HG02642 (cell line): ENCODE measurements around the gene MYOM1.

Experiments
- ATAC-seq: cut with Tn5 transposase; IDR thresholded peaks from one replicate; pipeline ENCODE4 v1.9.1; 2021; ENCODE audit warnings: mild to moderate bottlenecking; ENCODE audit not compliant: unreplicated experiment, poor library complexity

Gene MYOM1

GRCh38 chr18:3250237-3251107, 30.7 kb upstream of the MYOM1 start:
- no peak for ATAC-seq

DNA sequence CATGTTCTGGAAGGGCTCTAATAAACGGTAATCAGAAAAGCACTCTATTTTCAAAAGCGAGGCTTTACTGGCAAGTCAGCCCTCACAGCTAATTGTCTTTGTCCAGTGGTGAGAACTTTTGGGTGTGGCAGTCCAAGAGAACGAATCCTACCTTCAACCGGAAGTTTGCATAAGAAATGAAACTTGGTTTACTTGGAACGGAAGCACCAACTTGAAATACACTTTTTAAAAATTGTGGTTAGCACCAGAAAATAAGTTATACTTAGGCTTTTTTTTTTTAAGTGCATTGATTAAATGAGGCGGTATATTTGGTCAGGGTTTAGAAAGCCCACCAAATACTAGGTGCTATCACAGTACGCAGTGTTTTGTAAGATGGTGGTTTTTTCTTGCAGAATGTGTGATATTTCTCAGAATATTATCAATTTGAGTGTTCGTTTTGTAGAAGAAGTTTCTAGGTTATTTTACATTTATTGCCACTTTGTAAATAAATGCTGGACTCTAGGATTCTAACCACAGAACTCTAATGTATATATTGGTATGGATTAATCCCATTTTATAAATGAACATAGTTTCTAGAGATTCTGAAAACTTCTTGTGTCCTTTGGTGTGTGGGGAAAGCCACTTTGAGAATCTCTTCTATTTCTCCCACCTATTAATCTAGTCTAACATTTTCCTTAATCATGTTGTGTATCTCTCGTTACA, 29.0 kb upstream of the MYOM1 start:
- ATAC-seq: no peak

DNA sequence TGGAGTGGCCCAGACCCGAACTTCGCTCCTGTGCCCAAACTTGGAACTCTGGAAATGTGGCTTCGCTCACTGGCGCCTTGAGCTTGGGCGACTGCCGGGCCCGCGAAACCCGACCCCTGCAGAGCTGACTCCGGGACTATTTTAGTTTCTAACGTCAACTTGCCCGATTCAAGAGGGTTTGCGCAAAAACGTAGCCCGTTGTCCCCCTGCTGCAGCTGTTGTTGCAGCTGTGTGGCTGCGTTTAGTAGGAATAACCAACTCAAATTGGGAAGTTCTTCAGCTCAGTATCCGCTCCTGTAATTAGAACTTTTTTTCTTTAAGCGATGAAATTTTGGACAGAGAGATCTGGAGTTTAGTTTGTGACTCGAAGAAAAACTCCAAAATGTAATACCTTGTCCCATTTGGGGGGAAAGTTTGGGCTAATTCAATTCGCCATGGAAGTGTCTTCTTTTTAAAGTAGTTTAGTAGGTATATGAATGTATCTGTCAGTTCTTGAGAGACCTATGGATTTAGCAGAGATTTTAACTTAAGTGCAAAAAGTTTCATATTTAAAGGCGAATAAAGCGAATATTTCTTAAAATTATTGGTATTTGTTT, 28.4 kb upstream of the MYOM1 start:
- no peak for ATAC-seq

GRCh38 chr18:3247240-3248061, 27.7 kb upstream of the MYOM1 start, which contains the start of gene MYL12A:
TSS of gene MYL12A (plus strand) at chr18:3247801. CDS start at chr18:3253248, 5,447 bp downstream.
- ATAC-seq: peak; percentile 89

- peak; percentile 0 for ATAC-seq
Observed at GRCh38 chr18:3246635-3247239, 27.0 kb upstream of the MYOM1 start.

DNA sequence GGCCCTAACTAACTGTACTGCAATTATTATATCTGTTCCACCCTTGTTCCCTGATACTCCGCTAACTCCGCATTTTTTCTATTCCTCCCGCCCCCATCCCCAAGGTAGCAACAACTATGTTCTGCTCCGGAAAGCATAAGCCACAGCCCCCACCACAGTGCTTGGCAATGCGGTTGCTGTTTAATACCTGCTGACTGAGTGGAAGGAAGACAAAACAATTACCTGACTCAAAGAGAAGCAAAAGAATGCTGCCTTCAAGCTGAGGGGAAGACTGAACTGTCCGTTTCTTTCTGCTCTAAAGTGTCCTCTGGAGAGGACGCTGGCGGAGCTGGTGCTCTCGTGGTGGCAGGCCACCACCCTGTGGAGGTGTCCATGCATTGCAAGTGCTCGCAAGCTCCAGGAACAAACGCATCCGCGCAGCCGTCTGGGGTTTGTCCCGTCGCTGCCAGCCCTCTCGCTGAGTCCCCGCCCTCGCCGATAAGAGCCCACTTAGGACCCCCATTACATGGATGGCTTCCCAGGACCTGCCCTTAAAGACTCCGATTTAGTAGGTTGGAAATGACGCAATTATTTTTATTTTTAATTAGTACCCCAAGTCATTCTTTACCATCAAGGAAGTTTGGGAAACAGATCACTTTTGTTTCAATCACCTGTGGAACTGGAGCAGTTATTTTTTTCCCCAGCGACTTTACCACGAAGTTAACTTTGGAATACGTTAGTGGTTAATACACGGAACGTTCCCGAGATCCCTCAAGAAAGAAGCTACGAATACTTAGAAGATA, 26.3 kb upstream of the MYOM1 start:
- peak; percentile 46 for ATAC-seq

DNA sequence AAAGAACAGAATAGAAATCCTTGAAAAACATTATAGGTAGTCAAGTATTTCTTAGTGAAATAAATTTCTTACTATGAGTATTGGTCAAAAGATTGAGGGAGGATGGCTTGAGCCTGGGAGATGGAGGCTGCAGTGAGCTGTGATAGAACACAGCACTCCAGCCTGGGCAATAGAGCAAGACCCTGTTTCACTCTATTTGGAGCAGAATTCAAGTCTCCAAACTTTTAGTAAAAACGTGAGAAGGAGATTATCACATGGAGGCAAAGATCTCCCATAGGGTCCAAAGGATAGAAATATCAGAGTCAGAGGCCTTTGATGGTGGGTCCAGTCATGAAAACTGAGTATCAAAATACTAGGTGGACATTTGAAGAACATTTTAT, 25.4 kb upstream of the MYOM1 start:
- no peak for ATAC-seq

- no peak for ATAC-seq
Observed at GRCh38 chr18:3238742-3239141, 19.0 kb upstream of the MYOM1 start.

DNA sequence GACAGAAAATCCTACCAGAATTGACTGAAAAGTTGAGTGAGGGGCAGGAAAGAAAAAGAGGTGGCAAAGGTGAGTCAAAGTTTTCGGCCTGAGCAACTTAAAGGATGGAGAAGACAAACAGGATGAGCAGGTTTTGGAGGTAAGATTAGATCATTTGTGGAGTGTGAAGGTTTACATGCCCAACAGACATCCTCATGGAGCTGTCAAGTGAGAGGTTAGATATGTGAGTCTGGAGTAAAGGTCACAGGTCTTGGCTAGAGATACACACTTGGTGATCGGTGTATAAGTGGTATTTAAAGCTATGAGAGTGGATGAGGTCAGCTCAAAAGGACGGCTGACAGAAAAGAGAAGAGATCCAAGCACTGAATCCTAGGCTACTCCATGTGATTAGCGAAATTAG, 16.7 kb upstream of the MYOM1 start:
- no peak for ATAC-seq

- no peak for ATAC-seq
Observed at GRCh38 chr18:3235846-3236245, 16.1 kb upstream of the MYOM1 start.

DNA sequence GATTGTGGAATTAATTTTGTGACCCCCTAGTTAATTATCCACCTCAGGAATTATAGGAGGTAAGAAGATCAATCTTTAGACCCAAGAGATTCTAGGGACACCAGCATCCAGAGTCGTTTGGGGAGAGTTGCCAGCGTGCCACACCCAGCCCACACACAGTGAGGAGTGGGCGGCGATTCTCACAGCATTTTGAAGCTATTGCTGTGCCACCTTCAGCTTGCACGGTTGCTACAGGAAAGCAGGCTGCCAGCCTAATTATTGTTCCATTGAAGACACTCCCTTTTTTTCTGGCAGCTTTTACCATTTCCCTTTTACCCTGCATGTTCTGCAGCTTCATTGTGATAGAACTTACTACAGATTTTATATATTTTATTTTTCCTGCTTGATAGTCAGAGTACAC, 14.7 kb upstream of the MYOM1 start:
- ATAC-seq: no peak

GRCh38 chr18:3233433-3234168, 13.8 kb upstream of the MYOM1 start:
- ATAC-seq: no peak

- ATAC-seq: no peak
Observed at GRCh38 chr18:3233004-3233403, 13.2 kb upstream of the MYOM1 start.

- no peak for ATAC-seq
Observed at GRCh38 chr18:3230401-3231334, 10.9 kb upstream of the MYOM1 start.

GRCh38 chr18:3226048-3226447, 6.3 kb upstream of the MYOM1 start:
- no peak for ATAC-seq

DNA sequence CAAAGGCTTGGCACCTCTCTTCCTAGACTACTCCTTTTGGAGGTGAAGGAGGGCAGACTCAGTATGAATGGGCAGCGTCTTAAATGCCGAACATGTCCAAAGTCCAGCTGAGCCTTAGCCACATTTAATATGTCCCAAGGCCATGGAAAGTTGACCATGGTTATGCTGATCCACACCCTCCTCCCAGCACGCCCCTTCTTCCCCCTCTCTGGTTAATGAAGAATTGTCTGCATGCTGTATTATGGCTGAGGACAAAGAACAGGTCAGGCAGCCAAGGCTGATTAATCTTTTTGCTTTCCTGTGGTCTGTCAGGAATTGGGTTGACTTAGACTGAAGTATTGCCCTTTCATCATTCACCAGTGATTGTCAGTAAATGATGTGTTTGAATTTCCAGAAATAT, 5.8 kb upstream of the MYOM1 start:
- ATAC-seq: no peak

DNA sequence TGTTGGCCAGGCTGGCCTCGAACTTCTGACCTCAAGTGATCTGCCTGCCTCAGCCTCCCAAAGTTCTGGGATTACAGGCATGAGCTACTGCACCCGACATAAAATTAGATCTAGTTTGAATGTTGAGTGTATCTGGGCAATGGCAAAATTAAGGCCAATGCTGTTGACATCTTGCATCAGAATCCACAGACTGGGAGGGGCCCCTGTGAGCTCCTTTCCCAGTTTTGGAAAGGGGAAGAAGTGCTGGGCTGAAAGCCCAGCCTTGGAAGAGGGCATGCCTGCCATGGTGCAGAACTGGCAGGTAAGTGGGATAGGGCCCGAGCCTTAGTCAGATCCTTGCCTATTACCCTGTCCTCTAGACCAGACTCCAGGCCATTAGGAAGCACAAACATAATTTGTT, 4.5 kb upstream of the MYOM1 start:
- ATAC-seq: no peak

- ATAC-seq: no peak
Observed at GRCh38 chr18:3223356-3223755, 3.6 kb upstream of the MYOM1 start.
